HUES48 (cell line): Measurements from ENCODE around the gene UPB1.
A peak's percentile ranks its signal among the peaks of the same experiment; 100 is the strongest.

ENCODE experiments used
- H3K27ac ChIP-seq: one replicate; pipeline ENCODE4 v1.7.0; 2013; ENCODE audit warnings: low read depth, low read length, inconsistent platforms
- H3K27me3 ChIP-seq: 2 replicates; pipeline ENCODE4 v1.6.1; 2013; ENCODE audit warnings: mild to moderate bottlenecking, low read length; ENCODE audit not compliant: control insufficient read depth, insufficient read depth
- H3K36me3 ChIP-seq: 2 replicates; pipeline ENCODE4 v1.6.1; 2013; ENCODE audit warnings: low read length; ENCODE audit not compliant: control insufficient read depth, insufficient read depth
- H3K4me1 ChIP-seq: 2 replicates; pipeline ENCODE4 v1.6.1; 2013; ENCODE audit warnings: mild to moderate bottlenecking, low read length; ENCODE audit not compliant: control insufficient read depth, insufficient read depth
- H3K4me3 ChIP-seq: 2 replicates; pipeline ENCODE4 v1.5.1; 2013; ENCODE audit warnings: mild to moderate bottlenecking, low read depth, low read length
- H3K9ac ChIP-seq: 2 replicates; pipeline ENCODE4 v1.6.1; 2013; ENCODE audit warnings: mild to moderate bottlenecking, low read depth, low read length, moderate library complexity
- H3K9me3 ChIP-seq: 2 replicates; pipeline ENCODE4 v1.6.1; 2013; ENCODE audit warnings: low read length; ENCODE audit not compliant: control insufficient read depth, insufficient read depth

The UPB1 gene

GRCh38 chr22:24460418-24461089 lies 34.6 kb upstream of the UPB1 start:
- peaks cover 10% of the 10 kb centered on the region; the same call in 1 of the 2 replicates for H3K4me1 ChIP-seq
- H3K36me3 ChIP-seq: no peaks in the 10 kb centered on the region
- no peak overlapping the region for H3K9ac ChIP-seq
- H3K4me3 ChIP-seq: no peak overlapping the region
- H3K27me3 ChIP-seq: no peaks in the 10 kb centered on the region
- no peaks in the 10 kb centered on the region for H3K9me3 ChIP-seq
- no peak overlapping the region for H3K27ac ChIP-seq

- no peaks in the 10 kb centered on the region for H3K36me3 ChIP-seq
- H3K4me1 ChIP-seq: peaks cover 19% of the 10 kb centered on the region
- H3K9ac ChIP-seq: no peak overlapping the region
- H3K27ac ChIP-seq: no peak overlapping the region
- H3K4me3 ChIP-seq: no peak overlapping the region
- no peaks in the 10 kb centered on the region for H3K27me3 ChIP-seq
- no peaks in the 10 kb centered on the region for H3K9me3 ChIP-seq
These were observed 31.9 kb upstream of the UPB1 start for GRCh38 chr22:24463071-24463760.

- H3K27ac ChIP-seq: no peak overlapping the region
- H3K9me3 ChIP-seq: no peaks in the 10 kb centered on the region
- H3K36me3 ChIP-seq: no peaks in the 10 kb centered on the region
- no peak overlapping the region for H3K9ac ChIP-seq
- no peaks in the 10 kb centered on the region for H3K27me3 ChIP-seq
- no peak overlapping the region for H3K4me3 ChIP-seq
- H3K4me1 ChIP-seq: peaks cover 14% of the 10 kb centered on the region
These were observed 29.6 kb upstream of the UPB1 start for GRCh38 chr22:24465566-24465965.

GRCh38 chr22:24465975-24466374 lies 29.2 kb upstream of the UPB1 start:
- H3K36me3 ChIP-seq: no peaks in the 10 kb centered on the region
- no peak overlapping the region for H3K27ac ChIP-seq
- no peaks in the 10 kb centered on the region for H3K9me3 ChIP-seq
- no peak overlapping the region for H3K9ac ChIP-seq
- H3K4me3 ChIP-seq: no peak overlapping the region
- H3K27me3 ChIP-seq: no peaks in the 10 kb centered on the region
- H3K4me1 ChIP-seq: peaks cover 10% of the 10 kb centered on the region

- Histone ChIP-seq H3K4me1 (peaks cover 8% of the 10 kb centered on the region), H3K9ac (no peak overlapping the region), H3K36me3 (no peaks in the 10 kb centered on the region), H3K9me3 (no peaks in the 10 kb centered on the region), H3K27me3 (no peaks in the 10 kb centered on the region), H3K4me3 (no peak overlapping the region), H3K27ac (peak overlapping the region; percentile 21)
These were observed 28.3 kb upstream of the UPB1 start for GRCh38 chr22:24466716-24467328.

GRCh38 chr22:24467340-24467739 lies 27.8 kb upstream of the UPB1 start:
- peak overlapping the region; percentile 21 for H3K27ac ChIP-seq

GRCh38 chr22:24471570-24471969 lies 23.6 kb upstream of the UPB1 start:
- Histone ChIP-seq H3K27me3 (no peaks in the 10 kb centered on the region), H3K9ac (no peak overlapping the region), H3K27ac (no peak overlapping the region), H3K4me3 (no peak overlapping the region), H3K9me3 (no peaks in the 10 kb centered on the region), H3K4me1 (peaks cover 7% of the 10 kb centered on the region), H3K36me3 (no peaks in the 10 kb centered on the region)

More at GRCh38 chr22:24467340-24467739, 27.8 kb upstream of the UPB1 start:
- no peaks in the 10 kb centered on the region for H3K9me3 ChIP-seq
- H3K36me3 ChIP-seq: no peaks in the 10 kb centered on the region
- no peak overlapping the region for H3K9ac ChIP-seq
- no peaks in the 10 kb centered on the region for H3K27me3 ChIP-seq
- no peak overlapping the region for H3K4me3 ChIP-seq
- H3K4me1 ChIP-seq: peaks cover 8% of the 10 kb centered on the region

- no peak overlapping the region for H3K9ac ChIP-seq
- no peak overlapping the region for H3K27ac ChIP-seq
- no peak overlapping the region for H3K4me3 ChIP-seq
- no peaks in the 10 kb centered on the region for H3K9me3 ChIP-seq
- no peaks in the 10 kb centered on the region for H3K27me3 ChIP-seq
- H3K4me1 ChIP-seq: no peaks in the 10 kb centered on the region
- no peaks in the 10 kb centered on the region for H3K36me3 ChIP-seq
These were observed 21.8 kb upstream of the UPB1 start for GRCh38 chr22:24473284-24473683.

GRCh38 chr22:24474221-24474620 lies 20.9 kb upstream of the UPB1 start:
- no peak overlapping the region for H3K4me3 ChIP-seq
- H3K27ac ChIP-seq: no peak overlapping the region
- no peaks in the 10 kb centered on the region for H3K9me3 ChIP-seq
- H3K36me3 ChIP-seq: no peaks in the 10 kb centered on the region
- no peaks in the 10 kb centered on the region for H3K4me1 ChIP-seq
- H3K27me3 ChIP-seq: no peaks in the 10 kb centered on the region
- H3K9ac ChIP-seq: no peak overlapping the region

GRCh38 chr22:24474649-24475255 lies 20.4 kb upstream of the UPB1 start:
- H3K4me3 ChIP-seq: no peak overlapping the region

GRCh38 chr22:24481641-24482040 lies 13.5 kb upstream of the UPB1 start:
- Histone ChIP-seq H3K4me3 (no peak overlapping the region), H3K9me3 (no peaks in the 10 kb centered on the region), H3K9ac (no peak overlapping the region), H3K4me1 (peaks cover 8% of the 10 kb centered on the region), H3K27me3 (no peaks in the 10 kb centered on the region), H3K27ac (no peak overlapping the region), H3K36me3 (no peaks in the 10 kb centered on the region)

More at GRCh38 chr22:24474649-24475255, 20.4 kb upstream of the UPB1 start:
- no peaks in the 10 kb centered on the region for H3K9me3 ChIP-seq
- no peaks in the 10 kb centered on the region for H3K4me1 ChIP-seq
- no peaks in the 10 kb centered on the region for H3K27me3 ChIP-seq
- no peak overlapping the region for H3K9ac ChIP-seq
- H3K27ac ChIP-seq: no peak overlapping the region
- no peaks in the 10 kb centered on the region for H3K36me3 ChIP-seq
